ENCODE results near the gene EXOC2. TPM values are rescaled to one million over a fixed set of nuclear protein-coding genes. Genes with fewer than 3 reads are reported as not detected.

Gene EXOC2, protein sequence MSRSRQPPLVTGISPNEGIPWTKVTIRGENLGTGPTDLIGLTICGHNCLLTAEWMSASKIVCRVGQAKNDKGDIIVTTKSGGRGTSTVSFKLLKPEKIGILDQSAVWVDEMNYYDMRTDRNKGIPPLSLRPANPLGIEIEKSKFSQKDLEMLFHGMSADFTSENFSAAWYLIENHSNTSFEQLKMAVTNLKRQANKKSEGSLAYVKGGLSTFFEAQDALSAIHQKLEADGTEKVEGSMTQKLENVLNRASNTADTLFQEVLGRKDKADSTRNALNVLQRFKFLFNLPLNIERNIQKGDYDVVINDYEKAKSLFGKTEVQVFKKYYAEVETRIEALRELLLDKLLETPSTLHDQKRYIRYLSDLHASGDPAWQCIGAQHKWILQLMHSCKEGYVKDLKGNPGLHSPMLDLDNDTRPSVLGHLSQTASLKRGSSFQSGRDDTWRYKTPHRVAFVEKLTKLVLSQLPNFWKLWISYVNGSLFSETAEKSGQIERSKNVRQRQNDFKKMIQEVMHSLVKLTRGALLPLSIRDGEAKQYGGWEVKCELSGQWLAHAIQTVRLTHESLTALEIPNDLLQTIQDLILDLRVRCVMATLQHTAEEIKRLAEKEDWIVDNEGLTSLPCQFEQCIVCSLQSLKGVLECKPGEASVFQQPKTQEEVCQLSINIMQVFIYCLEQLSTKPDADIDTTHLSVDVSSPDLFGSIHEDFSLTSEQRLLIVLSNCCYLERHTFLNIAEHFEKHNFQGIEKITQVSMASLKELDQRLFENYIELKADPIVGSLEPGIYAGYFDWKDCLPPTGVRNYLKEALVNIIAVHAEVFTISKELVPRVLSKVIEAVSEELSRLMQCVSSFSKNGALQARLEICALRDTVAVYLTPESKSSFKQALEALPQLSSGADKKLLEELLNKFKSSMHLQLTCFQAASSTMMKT
- total RNA-seq = 22.1 TPM
- polyA plus RNA-seq = 12.1 TPM
- long read RNA-seq, donor 1, full-length matches to known transcripts = 2 of 2 reads
- long read RNA-seq, donor 1, partial matches to known transcripts = 0 of 2 reads
- long read RNA-seq, donor 1, other reads (novel, unspliced or antisense) = 0 of 2 reads
- long read RNA-seq, donor 2 = 0 reads
- long read RNA-seq, donor 3, full-length matches to known transcripts = 4 of 4 reads
- long read RNA-seq, donor 3, partial matches to known transcripts = 0 of 4 reads
- long read RNA-seq, donor 3, other reads (novel, unspliced or antisense) = 0 of 4 reads
- long read RNA-seq, donor 4, full-length matches to known transcripts = 5 of 5 reads
- long read RNA-seq, donor 4, partial matches to known transcripts = 0 of 5 reads
- long read RNA-seq, donor 4, other reads (novel, unspliced or antisense) = 0 of 5 reads
- long read RNA-seq, donor 5, full-length matches to known transcripts = 6 of 6 reads
- long read RNA-seq, donor 5, partial matches to known transcripts = 0 of 6 reads
- long read RNA-seq, donor 5, other reads (novel, unspliced or antisense) = 0 of 6 reads
- long read RNA-seq, donor 6, full-length matches to known transcripts = 1 of 1 reads
- long read RNA-seq, donor 6, partial matches to known transcripts = 0 of 1 reads
- long read RNA-seq, donor 6, other reads (novel, unspliced or antisense) = 0 of 1 reads
- long read RNA-seq, donor 7, full-length matches to known transcripts = 2 of 8 reads
- long read RNA-seq, donor 7, partial matches to known transcripts = 6 of 8 reads
- long read RNA-seq, donor 7, other reads (novel, unspliced or antisense) = 0 of 8 reads
- long read RNA-seq, donor 8, full-length matches to known transcripts = 4 of 4 reads
- long read RNA-seq, donor 8, partial matches to known transcripts = 0 of 4 reads
- long read RNA-seq, donor 8, other reads (novel, unspliced or antisense) = 0 of 4 reads
- long read RNA-seq, donor 9, full-length matches to known transcripts = 6 of 6 reads
- long read RNA-seq, donor 9, partial matches to known transcripts = 0 of 6 reads
- long read RNA-seq, donor 9, other reads (novel, unspliced or antisense) = 0 of 6 reads
- long read RNA-seq, donor 10, full-length matches to known transcripts = 2 of 2 reads
- long read RNA-seq, donor 10, partial matches to known transcripts = 0 of 2 reads
- long read RNA-seq, donor 10, other reads (novel, unspliced or antisense) = 0 of 2 reads

DNA sequence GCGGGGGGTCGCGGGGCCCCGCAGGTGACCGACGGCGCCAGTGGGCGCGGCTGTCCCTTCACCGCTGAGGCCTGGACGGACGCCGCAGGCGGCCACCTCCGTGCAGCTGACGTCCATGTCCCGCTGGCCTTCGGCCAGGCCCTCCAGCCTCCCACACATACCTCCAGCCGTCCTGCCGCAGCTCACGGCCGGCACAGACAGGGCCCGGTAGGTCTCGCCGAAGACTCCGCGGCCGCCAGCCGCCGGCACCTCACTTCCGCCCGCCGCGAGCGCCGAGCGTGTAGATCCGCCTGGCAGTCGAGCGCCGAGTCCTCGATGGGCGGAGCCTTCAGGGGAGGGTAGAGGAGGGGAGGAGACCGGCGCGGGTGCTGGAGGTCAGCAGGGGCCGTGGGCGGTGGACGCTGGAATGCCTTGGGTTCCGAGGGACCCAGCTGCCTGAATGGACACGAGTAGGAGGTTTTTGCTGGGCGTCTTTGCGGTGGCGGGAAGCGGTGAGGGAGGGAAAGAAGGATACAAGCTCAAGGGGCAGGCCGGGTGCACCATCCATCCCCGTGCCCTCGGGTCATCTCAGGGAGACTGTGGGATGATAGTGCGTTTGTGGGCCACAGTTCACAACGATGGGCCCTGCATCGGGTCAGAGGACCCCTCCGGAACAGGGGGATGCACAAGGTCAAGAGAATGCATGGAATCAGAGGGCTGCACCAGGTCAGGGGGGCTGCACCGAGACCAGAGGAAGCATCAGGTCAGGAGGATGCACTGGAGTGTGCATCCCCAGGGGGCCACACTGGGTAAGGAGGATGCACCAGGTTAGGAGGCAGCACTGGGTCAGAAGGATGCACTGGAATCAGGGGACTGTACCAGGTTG is at the start of gene EXOC2:
Gene EXOC2 (minus strand): TSS at position 282 of the 865 bp plus-strand sequence. CDS start 55,321 bp downstream, outside the sequence.
- Histone ChIP-seq H3K9me3 (ENCODE audit: control insufficient read depth in 2 of 2, insufficient read depth in 1 of 2, low read length in 1 of 2) (no peaks in the 10 kb centered on the region), H3K27me3 (ENCODE audit: control insufficient read depth in 2 of 2, insufficient read depth in 1 of 2, low read length in 1 of 2) (no peaks in the 10 kb centered on the region), H3K4me3 (ENCODE audit: low read length in 2 of 2) (peak within 1 kb of the TSS; percentile 74 to 93), H3K36me3 (ENCODE audit: control insufficient read depth in 2 of 2, insufficient read depth in 2 of 2, low read length in 1 of 2) (peaks cover 5 to 7% of the 10 kb centered on the region in 2 donors), H3K4me1 (ENCODE audit: control insufficient read depth in 2 of 2, insufficient read depth in 2 of 2, low read length in 2 of 2) (peaks cover 2 to 9% of the 10 kb centered on the region in 2 donors), H3K27ac (ENCODE audit: low read depth in 1 of 2, low read length in 1 of 2) (peak within 1 kb of the TSS; percentile 88 to 93)
- WGBS = 2% methylated on average over 63 of the region's 63 CpGs
- peak; percentile 45 to 92 (median 79) for DNase-seq (ENCODE audit: low read depth in 6 of 9, low spot score in 9 of 9)

DNA sequence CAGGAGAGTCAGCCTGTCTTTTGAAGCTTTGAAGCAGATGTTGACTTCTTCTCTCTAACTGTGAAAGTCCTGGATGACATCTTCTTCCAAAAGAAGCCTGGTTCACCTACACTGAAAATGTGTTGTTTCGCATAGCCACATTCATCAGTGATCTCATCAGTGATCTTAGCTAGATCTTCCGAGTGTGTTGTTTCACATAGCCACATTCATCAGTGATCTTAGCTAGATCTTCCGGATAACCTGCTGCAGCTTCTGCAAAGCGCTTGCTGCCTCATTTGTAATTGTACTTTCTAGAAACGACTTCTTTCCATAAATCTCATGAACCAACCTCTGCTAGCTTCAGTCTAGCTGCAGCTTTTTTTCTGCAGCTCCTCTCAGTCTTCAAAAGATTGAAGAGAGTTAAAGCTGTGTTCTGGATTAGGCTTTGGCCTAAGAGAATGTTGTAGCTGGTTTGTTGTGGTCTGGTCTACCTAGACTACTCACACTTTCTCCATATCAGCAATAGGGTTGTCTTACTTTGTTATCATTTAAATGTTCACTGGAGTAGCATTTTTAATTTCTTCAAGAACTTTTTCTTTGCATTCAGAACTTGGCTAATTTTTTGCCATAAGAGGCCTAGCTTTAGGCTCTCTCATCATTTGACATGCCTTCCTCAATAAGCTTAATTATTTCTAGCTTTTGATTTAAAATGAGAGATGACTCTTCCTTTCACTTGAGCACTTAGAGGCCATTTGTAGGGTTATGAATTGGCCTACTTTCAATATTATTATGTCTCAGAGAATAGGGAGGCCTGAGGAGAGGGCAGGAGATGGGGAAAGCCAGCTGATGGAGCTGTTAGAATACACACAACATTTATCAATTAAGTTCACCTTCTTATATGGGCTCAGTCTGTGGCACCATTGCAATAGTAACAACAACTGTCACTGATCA is 48.7 kb upstream of the EXOC2 start:
- H3K9me3 ChIP-seq (ENCODE audit: control insufficient read depth in 2 of 2, insufficient read depth in 1 of 2, low read length in 1 of 2) = no peaks in the 10 kb centered on the region
- no peak for DNase-seq (ENCODE audit: low read depth in 6 of 9, low spot score in 9 of 9)
- no peak overlapping the region for H3K4me3 ChIP-seq (ENCODE audit: low read length in 2 of 2)
- H3K4me1 ChIP-seq (ENCODE audit: control insufficient read depth in 2 of 2, insufficient read depth in 2 of 2, low read length in 2 of 2) = no peaks in the 10 kb centered on the region
- no peaks in the 10 kb centered on the region for H3K36me3 ChIP-seq (ENCODE audit: control insufficient read depth in 2 of 2, insufficient read depth in 2 of 2, low read length in 1 of 2)
- no peak overlapping the region for H3K27ac ChIP-seq (ENCODE audit: low read depth in 1 of 2, low read length in 1 of 2)
- H3K27me3 ChIP-seq (ENCODE audit: control insufficient read depth in 2 of 2, insufficient read depth in 1 of 2, low read length in 1 of 2) = no peaks in the 10 kb centered on the region
- 98% methylated on average over 5 of the region's 5 CpGs for WGBS

DNA sequence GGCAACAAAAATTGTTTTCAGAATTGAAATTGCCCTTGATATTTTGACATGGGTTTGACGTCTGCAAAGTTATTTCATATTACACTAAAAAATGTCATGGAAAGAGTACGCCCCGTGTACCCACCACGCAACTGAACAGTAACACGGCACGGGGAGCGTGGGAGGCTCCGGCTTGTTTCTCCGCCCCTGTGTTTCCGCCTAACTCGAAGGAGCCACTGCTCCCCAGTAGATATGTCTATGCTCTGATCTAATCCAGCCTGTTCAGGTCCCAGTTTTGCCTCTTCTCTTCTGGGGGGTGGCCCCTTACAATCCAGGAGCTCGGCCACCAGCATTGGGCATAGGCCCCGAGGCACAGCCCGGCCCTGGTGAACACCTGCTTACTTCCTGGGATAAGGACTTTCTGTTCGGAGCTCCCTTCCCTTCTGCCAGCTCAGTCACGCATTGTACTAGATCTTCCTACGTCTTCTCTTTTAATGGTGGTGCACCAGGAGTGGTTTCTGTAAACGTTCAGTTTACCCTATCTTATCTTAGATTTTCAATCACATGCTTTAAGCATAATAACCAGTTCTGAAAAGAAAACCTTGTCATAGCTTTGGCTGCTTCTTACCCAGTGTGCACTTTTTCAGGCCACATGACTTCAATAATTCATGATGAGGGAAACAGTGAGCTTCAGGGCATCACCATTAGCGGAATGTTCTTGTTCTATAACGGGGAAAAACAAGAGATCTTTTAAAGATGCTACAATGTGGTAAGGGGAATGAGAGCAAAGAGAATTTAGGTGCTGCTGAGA is 43.9 kb upstream of the EXOC2 start:
- no peaks in the 10 kb centered on the region for H3K4me1 ChIP-seq (ENCODE audit: control insufficient read depth in 2 of 2, insufficient read depth in 2 of 2, low read length in 2 of 2)
- no peak overlapping the region for H3K4me3 ChIP-seq (ENCODE audit: low read length in 2 of 2)
- no peaks in the 10 kb centered on the region for H3K36me3 ChIP-seq (ENCODE audit: control insufficient read depth in 2 of 2, insufficient read depth in 2 of 2, low read length in 1 of 2)
- H3K27ac ChIP-seq (ENCODE audit: low read depth in 1 of 2, low read length in 1 of 2) = no peak overlapping the region
- peaks cover 0 to 2% of the 10 kb centered on the region in 2 donors for H3K27me3 ChIP-seq (ENCODE audit: control insufficient read depth in 2 of 2, insufficient read depth in 1 of 2, low read length in 1 of 2)
- DNase-seq (ENCODE audit: low read depth in 6 of 9, low spot score in 9 of 9) = no peak
- WGBS = 91% methylated on average over 20 of the region's 20 CpGs
- no peaks in the 10 kb centered on the region for H3K9me3 ChIP-seq (ENCODE audit: control insufficient read depth in 2 of 2, insufficient read depth in 1 of 2, low read length in 1 of 2)

DNA sequence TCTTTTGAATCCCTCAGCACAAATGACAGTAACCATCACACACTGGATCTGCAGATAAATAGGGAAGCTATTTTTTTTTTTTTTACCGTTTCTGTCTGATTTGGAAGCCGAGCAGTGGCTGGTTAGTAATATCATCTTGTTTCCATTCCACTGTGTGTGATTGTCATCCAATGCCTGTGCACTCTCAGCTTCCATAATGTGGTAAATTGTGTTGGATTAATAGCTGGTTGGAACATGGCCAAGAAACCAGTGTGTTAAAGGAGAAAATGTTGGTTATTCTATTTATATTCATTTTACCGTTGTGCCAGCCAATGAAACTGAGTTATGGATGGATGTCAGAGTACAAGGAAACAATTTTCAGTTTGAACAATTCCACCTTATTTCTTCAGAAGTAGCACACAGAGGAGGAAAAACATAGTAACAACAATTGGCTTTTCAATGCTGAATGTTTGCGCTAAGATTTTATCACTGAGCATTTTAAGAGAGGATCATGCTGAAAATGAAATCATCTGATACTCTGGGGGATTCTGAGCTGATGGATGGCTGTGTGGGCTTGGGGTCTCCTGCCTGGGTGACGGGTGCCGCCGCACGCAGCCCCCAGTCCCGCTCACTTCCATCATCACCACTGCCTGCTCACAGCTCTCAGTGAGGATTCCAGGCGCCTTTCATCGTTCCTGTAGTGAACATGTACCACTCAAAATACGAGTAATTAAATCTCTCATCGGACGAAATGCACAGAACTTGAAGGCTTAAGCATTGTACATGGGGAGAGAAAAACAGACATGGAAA is 40.7 kb upstream of the EXOC2 start:
- Histone ChIP-seq H3K4me3 (ENCODE audit: low read length in 2 of 2) (no peak overlapping the region), H3K4me1 (ENCODE audit: control insufficient read depth in 2 of 2, insufficient read depth in 2 of 2, low read length in 2 of 2) (no peaks in the 10 kb centered on the region), H3K27me3 (ENCODE audit: control insufficient read depth in 2 of 2, insufficient read depth in 1 of 2, low read length in 1 of 2) (peaks cover 0 to 6% of the 10 kb centered on the region in 2 donors), H3K27ac (ENCODE audit: low read depth in 1 of 2, low read length in 1 of 2) (no peak overlapping the region), H3K36me3 (ENCODE audit: control insufficient read depth in 2 of 2, insufficient read depth in 2 of 2, low read length in 1 of 2) (no peaks in the 10 kb centered on the region), H3K9me3 (ENCODE audit: control insufficient read depth in 2 of 2, insufficient read depth in 1 of 2, low read length in 1 of 2) (no peaks in the 10 kb centered on the region)
- no peak for DNase-seq (ENCODE audit: low read depth in 6 of 9, low spot score in 9 of 9)
- 87% methylated on average over 14 of the region's 14 CpGs for WGBS

DNA sequence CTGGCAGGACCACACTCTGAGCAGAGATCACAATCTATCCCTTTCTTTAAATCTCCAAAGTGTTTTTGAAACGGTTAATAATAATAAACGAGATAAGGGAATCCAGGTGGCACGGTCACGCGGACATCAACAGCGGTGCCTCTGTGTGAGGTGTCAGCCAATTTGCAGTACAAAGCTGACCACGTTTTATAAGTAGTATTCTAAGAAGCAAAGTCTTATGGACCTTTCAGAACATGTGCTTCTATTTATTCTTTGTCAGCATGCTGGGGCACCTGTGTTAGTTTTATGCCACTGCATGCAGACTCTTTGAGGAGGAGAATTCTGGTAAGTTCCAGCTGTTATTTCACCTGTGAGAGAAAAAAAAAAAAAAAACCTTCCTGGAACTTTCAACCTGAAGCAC is 39.0 kb upstream of the EXOC2 start:
- Histone ChIP-seq H3K27me3 (ENCODE audit: control insufficient read depth in 2 of 2, insufficient read depth in 1 of 2, low read length in 1 of 2) (peaks cover 0 to 10% of the 10 kb centered on the region in 2 donors), H3K4me3 (ENCODE audit: low read length in 2 of 2) (no peak overlapping the region), H3K36me3 (ENCODE audit: control insufficient read depth in 2 of 2, insufficient read depth in 2 of 2, low read length in 1 of 2) (no peaks in the 10 kb centered on the region), H3K9me3 (ENCODE audit: control insufficient read depth in 2 of 2, insufficient read depth in 1 of 2, low read length in 1 of 2) (no peaks in the 10 kb centered on the region), H3K27ac (ENCODE audit: low read depth in 1 of 2, low read length in 1 of 2) (no peak overlapping the region), H3K4me1 (ENCODE audit: control insufficient read depth in 2 of 2, insufficient read depth in 2 of 2, low read length in 2 of 2) (no peaks in the 10 kb centered on the region)
- WGBS = 82% methylated on average over 7 of the region's 7 CpGs
- DNase-seq (ENCODE audit: low read depth in 6 of 9, low spot score in 9 of 9) = no peak

Data from thymus (tissue), 14 donors.